GM21717 (cell line): ENCODE results near the gene PTPRZ1.

ENCODE experiments used
- ATAC-seq: cut with Tn5 transposase; IDR thresholded peaks from one replicate; pipeline ENCODE4 v1.9.1; 2021; ENCODE audit warnings: mild to moderate bottlenecking, moderate library complexity; ENCODE audit not compliant: unreplicated experiment

Gene PTPRZ1

DNA sequence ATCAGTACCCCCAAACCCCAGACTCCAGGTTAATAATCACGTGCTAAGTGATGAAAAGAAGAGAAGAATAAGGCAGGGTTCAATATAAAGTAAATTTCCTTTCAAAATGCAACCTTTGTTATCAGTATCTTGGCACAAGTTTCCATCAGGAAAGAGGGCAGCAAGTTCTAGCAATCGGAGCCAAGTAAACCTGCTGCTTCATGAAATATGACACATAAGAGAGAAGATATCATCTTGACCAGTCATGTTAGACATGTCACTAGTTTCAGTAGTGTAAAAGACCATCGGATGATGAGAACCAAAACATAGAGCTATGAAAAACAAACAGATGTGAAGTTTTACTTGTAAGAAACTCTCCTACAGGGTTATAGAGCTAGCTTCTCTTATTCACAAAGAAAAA lies 227.1 kb downstream of the PTPRZ1 start:
- no peak for ATAC-seq

DNA sequence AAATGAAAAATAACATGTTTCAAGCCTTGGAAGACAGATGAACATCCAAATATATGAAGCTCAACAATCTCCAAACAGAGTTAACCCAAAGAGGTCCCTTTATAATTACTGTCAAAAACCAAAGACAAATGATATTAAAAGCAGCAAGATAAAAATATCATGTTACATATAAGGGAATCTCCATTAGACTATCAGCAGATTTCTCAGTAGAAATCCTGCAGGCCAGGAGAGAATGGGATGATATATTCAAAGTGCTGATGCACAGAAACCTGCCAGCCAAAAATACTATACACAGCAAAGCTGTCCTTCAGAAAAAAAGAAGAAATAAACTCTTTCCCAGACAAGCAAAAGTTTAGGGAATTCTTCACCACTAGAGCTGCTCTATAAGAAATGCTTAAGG lies 230.1 kb downstream of the PTPRZ1 start:
- ATAC-seq: no peak
